ENCODE measurements around the gene MRPL38.

GRCh38 chr17:75945211-75945610 lies 40.5 kb upstream of the MRPL38 start:
- no peak for TF ChIP-seq CTCF (IDR thresholded peaks at IDR 0.05)
- TF ChIP-seq POLR2A (IDR thresholded peaks at IDR 0.05), result no peak
